Astrocyte of the cerebellum (primary cell): ENCODE data around the gene CFAP206.
A peak's percentile ranks its signal among the peaks of the same experiment; 100 is the strongest.

Experiments used
- DNase-seq: peaks from one replicate; pipeline ENCODE4 v3.0.0-alpha.2; 2011; ENCODE audit warnings: low read depth
- H3K4me3 ChIP-seq: 2 replicates; pipeline ENCODE4 v1.5.1; 2011; ENCODE audit warnings: mild to moderate bottlenecking, low read depth, low read length, moderate library complexity
- in situ Hi-C: cut with HindIII; loops from 2 replicates; pipeline ENCODE4 v1.10.0; 2017; ENCODE audit warnings: low sequenced_read_pairs
- TF ChIP-seq, protein P1 (sequence below): IDR thresholded peaks from 2 replicates; pipeline ENCODE4 v1.5.1; 2012; ENCODE audit warnings: low read length, low read depth, moderate library complexity, mild to moderate bottlenecking; ENCODE audit errors: missing control alignments

The CFAP206 gene

DNA sequence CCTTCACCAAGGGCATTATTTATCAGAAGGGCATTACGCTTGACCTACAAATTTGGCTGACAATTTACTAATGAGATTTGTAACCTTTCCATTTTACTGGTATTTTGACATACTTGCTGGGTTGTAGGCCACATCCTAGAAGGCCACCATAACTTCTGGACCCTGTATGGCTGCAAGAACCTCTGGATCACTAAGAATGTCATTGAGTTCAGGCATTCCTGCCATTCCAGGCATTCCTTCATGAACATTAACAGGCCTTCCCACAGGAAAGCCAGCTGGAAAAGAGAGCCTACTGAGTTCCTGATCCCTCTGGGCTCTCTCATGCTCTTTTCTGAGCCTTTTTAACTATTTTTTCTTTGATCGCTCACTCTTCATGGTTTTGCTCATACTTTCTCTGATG lies 36.6 kb downstream of the CFAP206 start:
- in situ Hi-C loops = no loop called here
- DNase-seq = no peak
- H3K4me3 ChIP-seq = no peak overlapping the region
- TF ChIP-seq, protein P1, sequence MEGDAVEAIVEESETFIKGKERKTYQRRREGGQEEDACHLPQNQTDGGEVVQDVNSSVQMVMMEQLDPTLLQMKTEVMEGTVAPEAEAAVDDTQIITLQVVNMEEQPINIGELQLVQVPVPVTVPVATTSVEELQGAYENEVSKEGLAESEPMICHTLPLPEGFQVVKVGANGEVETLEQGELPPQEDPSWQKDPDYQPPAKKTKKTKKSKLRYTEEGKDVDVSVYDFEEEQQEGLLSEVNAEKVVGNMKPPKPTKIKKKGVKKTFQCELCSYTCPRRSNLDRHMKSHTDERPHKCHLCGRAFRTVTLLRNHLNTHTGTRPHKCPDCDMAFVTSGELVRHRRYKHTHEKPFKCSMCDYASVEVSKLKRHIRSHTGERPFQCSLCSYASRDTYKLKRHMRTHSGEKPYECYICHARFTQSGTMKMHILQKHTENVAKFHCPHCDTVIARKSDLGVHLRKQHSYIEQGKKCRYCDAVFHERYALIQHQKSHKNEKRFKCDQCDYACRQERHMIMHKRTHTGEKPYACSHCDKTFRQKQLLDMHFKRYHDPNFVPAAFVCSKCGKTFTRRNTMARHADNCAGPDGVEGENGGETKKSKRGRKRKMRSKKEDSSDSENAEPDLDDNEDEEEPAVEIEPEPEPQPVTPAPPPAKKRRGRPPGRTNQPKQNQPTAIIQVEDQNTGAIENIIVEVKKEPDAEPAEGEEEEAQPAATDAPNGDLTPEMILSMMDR = no peak

DNA sequence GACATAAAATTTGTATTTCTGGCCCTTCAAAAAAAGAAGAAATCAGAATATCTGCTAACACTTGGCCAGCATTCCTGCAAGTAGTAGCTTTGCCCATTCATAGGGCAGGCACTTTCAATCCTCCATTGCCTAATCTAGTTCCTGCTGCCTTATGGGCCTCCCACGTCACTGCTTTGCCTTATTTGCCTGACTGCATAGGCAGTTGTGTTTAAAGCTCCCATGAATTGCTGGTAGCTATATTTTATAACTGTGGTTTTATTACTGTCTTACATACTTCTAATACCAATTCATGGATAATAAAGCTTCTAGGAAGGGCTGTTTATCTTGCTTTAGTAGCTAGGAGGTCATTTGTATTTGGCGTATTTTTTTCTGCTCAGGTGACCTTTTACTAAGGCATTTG lies 57.3 kb downstream of the CFAP206 start:
- in situ Hi-C loops = no loop called here
- H3K4me3 ChIP-seq = no peak overlapping the region
- DNase-seq = no peak
- TF ChIP-seq, protein P1 = no peak

DNA sequence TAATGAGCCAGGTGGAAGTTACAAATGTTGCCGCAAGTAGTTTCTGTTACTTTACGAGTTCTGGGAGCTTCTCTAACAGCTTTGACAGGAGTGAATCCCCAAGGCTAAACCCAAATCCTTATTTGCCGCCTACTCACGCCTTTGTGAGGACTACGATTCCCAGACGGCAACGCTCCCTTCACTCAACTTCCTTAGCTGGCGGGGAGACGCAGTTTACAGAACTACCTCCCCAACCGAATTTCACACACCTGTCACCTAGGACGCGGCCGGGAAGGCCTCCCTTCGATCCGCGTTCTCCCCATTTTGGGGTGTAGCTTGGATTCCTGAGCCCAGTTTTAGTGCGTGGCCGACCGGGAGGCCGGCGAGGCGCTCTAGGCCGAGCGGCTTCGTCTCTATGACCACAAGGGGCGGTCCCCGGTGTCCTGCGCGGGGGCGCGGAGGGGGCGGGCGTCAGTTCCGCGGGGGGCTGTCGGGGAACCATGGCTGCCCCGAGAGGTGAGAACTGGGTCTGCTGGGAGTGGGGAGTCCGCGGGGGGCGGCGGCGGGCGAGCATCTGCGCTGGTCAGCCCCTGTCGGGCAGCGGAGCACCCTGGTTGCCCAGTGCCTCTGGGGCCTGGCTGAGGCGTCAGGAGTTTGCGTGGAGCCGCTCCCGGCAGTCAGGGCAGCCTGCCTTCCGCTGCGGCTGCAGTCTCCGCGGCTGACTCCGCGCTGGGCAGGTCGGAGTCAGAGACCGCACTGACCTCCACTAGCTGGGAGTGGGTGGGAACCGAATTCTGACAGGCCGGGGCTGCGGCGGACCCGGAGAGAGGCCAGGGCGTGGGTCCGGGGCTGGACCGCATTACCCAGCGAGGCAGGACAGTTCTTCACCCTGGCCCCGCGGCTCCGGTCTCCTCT lies 65.0 kb downstream of the CFAP206 start, which contains the start of gene SLC35A1:
SLC35A1 (plus strand) TSS at position 450 of the 894 bp plus-strand sequence; CDS start at position 480, 30 bp downstream.
- DNase-seq = peak; percentile 39
- in situ Hi-C loops = no loop called here
- TF ChIP-seq, protein P1 = no peak
- peak within 1 kb of the TSS; percentile 97 for H3K4me3 ChIP-seq

DNA sequence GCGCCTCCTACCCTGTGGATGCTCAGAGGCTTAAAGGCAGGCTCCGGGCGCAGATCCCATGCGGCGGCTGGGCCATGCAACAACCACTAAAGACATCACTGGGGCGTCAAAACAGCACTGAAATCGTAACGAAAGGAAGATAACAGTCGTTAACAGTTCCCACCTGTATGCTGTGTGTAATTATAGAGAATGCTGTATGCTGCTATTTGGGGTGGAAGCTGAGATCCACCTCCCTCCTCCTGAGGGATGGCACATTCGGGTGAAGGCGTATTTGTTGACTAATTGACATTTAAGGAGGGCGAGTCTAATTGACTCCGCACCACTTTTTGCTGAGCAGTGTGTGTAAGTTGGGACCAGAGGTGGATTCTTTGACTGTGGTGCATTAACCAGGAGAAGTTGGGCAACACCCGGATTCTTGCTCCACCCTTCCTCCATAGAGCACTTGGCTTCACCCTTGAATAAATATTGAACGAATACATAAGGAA lies 65.7 kb downstream of the CFAP206 start:
- TF ChIP-seq, protein P1 = no peak
- in situ Hi-C loops = no loop called here
- DNase-seq = peak; percentile 23
- H3K4me3 ChIP-seq = peak overlapping the region; percentile 97

DNA sequence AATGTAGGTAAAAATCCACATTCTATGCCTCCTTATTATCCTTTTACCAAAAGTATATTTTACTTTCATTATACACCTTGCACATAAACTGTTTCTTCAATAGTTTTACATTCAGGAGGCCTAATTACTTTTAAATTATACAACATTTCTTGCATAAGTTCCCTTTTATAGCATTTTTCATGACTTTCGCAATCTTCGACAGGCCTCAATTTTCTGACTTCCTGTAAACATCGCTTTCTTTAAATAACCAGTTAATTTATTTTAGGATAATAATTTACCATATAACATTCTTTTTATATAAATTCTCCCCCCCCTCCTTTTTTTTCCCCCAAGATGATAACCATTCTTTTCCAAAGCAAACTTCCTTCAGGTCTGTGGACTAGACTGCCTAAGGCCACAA lies 74.2 kb downstream of the CFAP206 start:
- H3K4me3 ChIP-seq = no peak overlapping the region
- TF ChIP-seq, protein P1 = no peak
- in situ Hi-C loops = no loop called here
- DNase-seq = no peak

DNA sequence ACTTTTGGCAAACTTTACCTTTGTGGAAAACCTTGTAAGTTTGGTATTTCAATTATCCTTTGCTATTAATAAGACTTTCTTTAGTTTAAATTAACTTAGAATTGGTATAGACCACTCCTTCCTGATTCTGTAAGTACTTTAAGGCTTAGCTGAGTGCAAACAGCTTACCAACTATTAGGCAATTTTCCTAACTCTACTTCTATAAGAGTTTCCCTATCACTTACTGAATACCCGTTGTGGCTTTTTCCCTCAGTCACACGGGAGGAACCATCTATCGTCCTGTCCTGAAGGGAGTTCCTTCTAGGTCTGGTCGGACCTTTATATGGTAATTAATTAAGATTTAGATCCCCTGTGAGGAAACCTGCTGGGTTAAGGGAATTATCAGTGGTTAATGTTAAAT lies 74.6 kb downstream of the CFAP206 start:
- TF ChIP-seq, protein P1 = no peak
- no peak overlapping the region for H3K4me3 ChIP-seq
- in situ Hi-C loops = no loop called here
- no peak for DNase-seq
